Measurements from ENCODE around the gene ALKBH3.

ALKBH3 gene

GRCh38 chr11:43922295-43922648 is 41.6 kb downstream of the ALKBH3 start:
- TF ChIP-seq CTCF (IDR thresholded peaks at IDR 0.05; ENCODE audit: borderline replicate concordance, control extremely low read depth, extremely low read depth, insufficient read depth, missing control alignments), result no peak
- in situ Hi-C loops (cut with MboI; ENCODE audit: low sequenced_read_pairs, unreplicated experiment), result no loop called here
- no peak for DNase-seq (ENCODE audit: low spot score)

GRCh38 chr11:43922744-43923405 is 42.2 kb downstream of the ALKBH3 start:
- in situ Hi-C loops (cut with MboI; ENCODE audit: low sequenced_read_pairs, unreplicated experiment), result no loop called here
- DNase-seq (ENCODE audit: low spot score), result no peak
- TF ChIP-seq CTCF (IDR thresholded peaks at IDR 0.05; ENCODE audit: borderline replicate concordance, control extremely low read depth, extremely low read depth, insufficient read depth, missing control alignments), result no peak

- no peak for TF ChIP-seq CTCF (IDR thresholded peaks at IDR 0.05; ENCODE audit: borderline replicate concordance, control extremely low read depth, extremely low read depth, insufficient read depth, missing control alignments)
- in situ Hi-C loops (cut with MboI; ENCODE audit: low sequenced_read_pairs, unreplicated experiment), result no loop called here
- DNase-seq (ENCODE audit: low spot score), result no peak
Measured at GRCh38 chr11:43923406-43924111, 42.9 kb downstream of the ALKBH3 start.

GRCh38 chr11:43924112-43924855 is 43.7 kb downstream of the ALKBH3 start:
- no peak for TF ChIP-seq CTCF (IDR thresholded peaks at IDR 0.05; ENCODE audit: borderline replicate concordance, control extremely low read depth, extremely low read depth, insufficient read depth, missing control alignments)
- no peak for DNase-seq (ENCODE audit: low spot score)
- in situ Hi-C loops (cut with MboI; ENCODE audit: low sequenced_read_pairs, unreplicated experiment), result no loop called here

GRCh38 chr11:43925063-43925931 is 44.7 kb downstream of the ALKBH3 start:
- in situ Hi-C loops (cut with MboI; ENCODE audit: low sequenced_read_pairs, unreplicated experiment), result no loop called here
- DNase-seq (ENCODE audit: low spot score), result no peak

More at GRCh38 chr11:43925063-43925931, 44.7 kb downstream of the ALKBH3 start:
- TF ChIP-seq CTCF (IDR thresholded peaks at IDR 0.05; ENCODE audit: borderline replicate concordance, control extremely low read depth, extremely low read depth, insufficient read depth, missing control alignments), result no peak
